ENCODE results near the gene C12orf76.
A peak's percentile ranks its signal among the peaks of the same experiment; 100 is the strongest.
"Not testable (repeated sequence)": the region's sequence is repeated elsewhere in the genome, so short reads cannot be mapped to it uniquely, and the experiment has no call there.

Gene C12orf76

DNA sequence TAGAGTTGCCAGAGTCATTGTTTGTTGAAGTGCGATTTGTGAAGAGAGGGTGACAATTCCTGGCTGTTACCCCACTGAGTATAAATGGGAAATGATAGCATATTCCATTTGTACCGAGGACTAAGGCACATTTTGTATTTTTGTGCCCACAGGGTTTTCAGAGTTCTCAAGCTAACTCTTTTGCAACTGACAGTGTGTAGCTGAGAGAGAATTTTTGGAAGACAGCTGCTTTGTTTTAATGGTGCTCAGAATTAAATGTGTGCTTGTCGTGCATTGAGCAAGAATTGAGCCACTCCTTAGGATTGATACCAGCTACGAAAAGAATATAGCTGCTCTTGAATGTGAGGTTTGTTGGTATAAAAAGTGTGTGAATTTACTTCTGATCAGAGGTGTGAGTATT lies 27.4 kb downstream of the C12orf76 start:
- no peak for DNase-seq (ENCODE audit: low read depth)

DNA sequence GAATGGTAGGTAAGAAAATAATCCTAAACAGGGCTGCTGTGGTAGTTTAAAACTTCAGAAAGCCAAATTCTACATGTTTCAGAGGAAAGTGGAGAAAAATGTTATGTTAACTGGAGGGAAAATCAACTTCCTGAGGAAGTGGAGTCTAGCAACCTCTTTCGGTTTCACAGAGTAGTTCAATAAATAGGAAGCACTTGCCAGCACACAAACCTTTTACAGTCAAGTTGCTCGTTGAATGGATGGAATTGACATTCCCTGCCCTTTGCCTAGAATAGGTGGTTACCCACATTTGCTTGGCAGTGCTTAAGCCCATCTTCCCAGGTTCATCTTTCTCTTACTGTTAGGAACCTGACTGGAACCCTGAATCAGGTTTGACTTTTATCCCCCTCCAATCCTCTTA lies 33.2 kb downstream of the C12orf76 start:
- no peak for DNase-seq (ENCODE audit: low read depth)

GRCh38 chr12:110012659-110013058 lies 35.7 kb downstream of the C12orf76 start:
- no peak for DNase-seq (ENCODE audit: low read depth)

DNA sequence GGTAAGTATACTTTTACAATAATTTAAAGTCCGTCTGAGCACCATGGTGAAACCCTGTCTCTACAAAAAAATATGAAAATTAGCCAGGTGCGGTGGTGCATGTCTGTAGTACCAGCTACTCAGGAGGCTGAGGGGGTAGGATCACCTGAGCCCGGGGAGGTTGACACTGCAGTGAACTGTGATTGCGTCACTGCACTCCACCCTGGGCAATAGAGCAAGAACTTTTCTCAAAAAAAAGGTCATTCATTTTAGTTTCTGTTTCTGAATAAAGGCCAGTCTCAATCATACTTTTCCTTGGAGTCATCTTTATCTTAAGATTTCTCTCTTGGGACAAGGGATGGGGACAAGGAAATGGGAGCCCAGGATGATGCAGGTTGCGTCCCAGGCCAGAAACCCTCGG lies 36.2 kb downstream of the C12orf76 start:
- no peak for DNase-seq (ENCODE audit: low read depth)

GRCh38 chr12:110010853-110011723 lies 37.2 kb downstream of the C12orf76 start:
- no peak for DNase-seq (ENCODE audit: low read depth)

GRCh38 chr12:110008681-110009398 lies 39.5 kb downstream of the C12orf76 start:
- not testable (repeated sequence) for DNase-seq (ENCODE audit: low read depth)

- no peak for DNase-seq (ENCODE audit: low read depth)
Measured at GRCh38 chr12:110007881-110008280, 40.4 kb downstream of the C12orf76 start.

DNA sequence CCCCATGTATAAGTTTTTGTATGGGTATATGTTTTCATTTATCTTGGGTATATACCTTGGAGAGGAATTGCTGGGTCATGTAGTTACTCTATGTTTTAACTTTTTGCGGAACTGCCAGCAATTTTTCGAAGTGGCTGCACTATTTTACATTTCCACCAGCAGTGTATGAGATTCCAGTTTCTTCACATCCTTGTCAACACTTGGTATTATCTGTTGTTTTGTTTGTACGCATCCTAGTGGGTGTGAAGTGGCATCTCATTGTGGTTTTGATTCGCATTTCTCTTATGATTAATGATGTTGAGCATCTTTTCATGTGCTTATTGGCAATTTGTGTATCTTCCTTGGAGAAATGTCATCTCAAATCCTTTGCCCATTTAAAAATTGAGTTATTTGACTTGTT lies 42.2 kb downstream of the C12orf76 start:
- no peak for DNase-seq (ENCODE audit: low read depth)

- DNase-seq (ENCODE audit: low read depth) = no peak
Measured at GRCh38 chr12:110005319-110005973, 42.9 kb downstream of the C12orf76 start.

- no peak for DNase-seq (ENCODE audit: low read depth)
Measured at GRCh38 chr12:110004598-110004997, 43.7 kb downstream of the C12orf76 start.

GRCh38 chr12:110002676-110003515 lies 45.4 kb downstream of the C12orf76 start:
- DNase-seq (ENCODE audit: low read depth) = no peak

GRCh38 chr12:110001596-110001995 lies 46.7 kb downstream of the C12orf76 start:
- no peak for DNase-seq (ENCODE audit: low read depth)

DNA sequence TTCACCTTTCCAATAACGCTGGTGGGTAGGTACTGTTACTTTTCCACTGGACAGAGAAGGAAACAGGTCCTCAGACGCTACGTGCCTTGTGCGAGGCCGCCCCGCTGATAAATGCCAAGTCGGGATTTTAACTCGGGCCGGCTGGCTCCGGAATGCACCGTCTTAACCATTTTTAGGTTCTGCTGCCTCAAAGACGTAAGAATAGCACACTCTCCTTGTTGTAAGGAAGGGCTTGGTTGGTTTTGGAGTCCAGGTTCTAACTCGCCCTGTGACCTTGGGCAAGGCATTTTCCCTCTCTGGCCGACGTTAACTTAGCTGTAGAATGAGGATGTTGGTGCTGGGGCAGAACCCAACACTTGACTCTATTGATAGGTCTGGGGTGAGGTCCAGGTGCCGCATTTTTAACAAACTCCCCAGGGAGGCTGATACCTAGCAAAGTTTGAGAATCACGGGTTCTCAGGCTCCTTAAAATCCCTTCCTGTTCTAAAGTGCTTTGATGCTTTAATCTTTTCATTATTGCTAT lies 48.3 kb downstream of the C12orf76 start:
- DNase-seq (ENCODE audit: low read depth) = no peak

DNA sequence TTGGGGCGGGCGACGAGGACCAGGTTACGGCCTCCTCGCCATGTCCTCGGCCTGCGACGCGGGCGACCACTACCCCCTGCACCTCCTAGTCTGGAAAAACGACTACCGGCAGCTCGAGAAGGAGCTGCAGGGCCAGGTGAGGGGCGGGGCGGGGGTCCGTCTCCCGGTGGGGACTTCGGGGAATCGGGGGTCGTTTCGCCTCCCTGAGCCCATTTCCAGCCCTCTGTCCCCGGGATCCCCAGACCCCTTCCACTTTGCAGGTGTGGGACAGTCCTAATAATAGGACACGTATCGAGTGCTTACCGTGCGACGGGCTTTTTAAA lies 48.7 kb downstream of the C12orf76 start:
- no peak for DNase-seq (ENCODE audit: low read depth)

GRCh38 chr12:109998904-109999648 lies 49.2 kb downstream of the C12orf76 start, which contains the start of gene ANKRD13A:
Gene ANKRD13A (plus strand): TSS chr12:109999430. CDS start chr12:109999689, 259 bp downstream.
- peak; percentile 65 for DNase-seq (ENCODE audit: low read depth)

- DNase-seq (ENCODE audit: low read depth) = no peak
Measured at GRCh38 chr12:109998241-109998903, 50.0 kb downstream of the C12orf76 start.

- DNase-seq (ENCODE audit: low read depth) = no peak
Measured at GRCh38 chr12:109997393-109997792, 50.9 kb downstream of the C12orf76 start.

- no peak for DNase-seq (ENCODE audit: low read depth)
Measured at GRCh38 chr12:109996483-109996853, 51.9 kb downstream of the C12orf76 start.

DNA sequence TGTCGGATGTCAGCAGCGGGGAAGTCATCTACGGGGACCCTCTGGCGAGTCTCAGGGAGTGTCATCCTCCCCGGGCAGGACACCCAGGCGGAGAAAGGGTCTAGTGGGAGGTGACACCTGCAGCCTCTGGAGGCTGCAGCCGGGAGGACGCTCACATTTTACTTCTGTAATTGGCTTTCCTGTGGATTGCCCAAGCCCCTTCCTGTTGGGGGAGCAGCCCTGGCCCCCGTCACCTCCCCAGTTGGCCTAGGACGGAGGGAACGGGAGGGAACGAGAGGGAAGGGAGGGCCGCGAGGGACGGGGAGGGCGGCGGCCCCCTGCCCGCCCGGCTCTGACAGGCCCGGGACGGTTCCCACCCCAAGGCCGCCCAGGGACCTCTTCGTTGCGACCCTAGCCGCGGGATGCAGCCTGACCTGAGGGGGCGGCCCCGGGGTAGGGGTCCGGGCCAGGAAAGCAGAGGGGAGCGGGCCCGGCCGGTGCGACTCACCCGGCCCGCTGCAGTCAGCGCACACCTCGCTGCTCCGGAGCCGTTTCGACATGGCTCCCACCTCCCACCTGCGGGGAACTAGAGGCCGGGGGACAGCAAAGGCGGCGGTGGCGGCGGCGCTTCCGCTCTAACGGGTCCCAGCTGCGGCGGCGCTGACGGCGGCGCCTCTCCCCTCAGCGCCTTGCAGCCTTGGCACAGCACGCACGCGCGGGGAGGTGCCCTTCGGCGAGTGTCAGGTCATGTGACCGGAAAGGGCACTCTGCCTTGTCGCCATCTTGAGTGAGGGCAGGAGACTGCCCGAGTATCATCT lies 52.4 kb downstream of the C12orf76 start, which contains the start of gene GIT2:
Gene GIT2, minus strand, starts transcription at position 683 of the 797 bp plus-strand sequence. Its CDS starts 144 bp downstream, at position 539.
- DNase-seq (ENCODE audit: low read depth) = peak; percentile 84

- no peak for DNase-seq (ENCODE audit: low read depth)
Measured at GRCh38 chr12:109995361-109995685, 53.0 kb downstream of the C12orf76 start.

Data from stimulated activated CD8-positive, alpha-beta memory T cell treated with anti-CD3 and anti-CD28 coated beads, Interleukin-15, amount 100 ng/mL, for 1 hour (primary cell).